22Rv1 (cell line): Measurements from ENCODE around the gene FADS3.

Experiments used
- ZFX ChIP-seq: fragments of 450-650 bp; IDR thresholded peaks from 2 replicates; pipeline ENCODE4 v1.6.1; 2017; ENCODE audit warnings: antibody characterized with exemption, borderline replicate concordance
- TF ChIP-seq, protein P1 (sequence below): fragments of 450-650 bp; IDR thresholded peaks from 2 replicates; pipeline ENCODE4 v1.5.1; 2017; ENCODE audit warnings: mild to moderate bottlenecking

- TF ChIP-seq, protein P1, sequence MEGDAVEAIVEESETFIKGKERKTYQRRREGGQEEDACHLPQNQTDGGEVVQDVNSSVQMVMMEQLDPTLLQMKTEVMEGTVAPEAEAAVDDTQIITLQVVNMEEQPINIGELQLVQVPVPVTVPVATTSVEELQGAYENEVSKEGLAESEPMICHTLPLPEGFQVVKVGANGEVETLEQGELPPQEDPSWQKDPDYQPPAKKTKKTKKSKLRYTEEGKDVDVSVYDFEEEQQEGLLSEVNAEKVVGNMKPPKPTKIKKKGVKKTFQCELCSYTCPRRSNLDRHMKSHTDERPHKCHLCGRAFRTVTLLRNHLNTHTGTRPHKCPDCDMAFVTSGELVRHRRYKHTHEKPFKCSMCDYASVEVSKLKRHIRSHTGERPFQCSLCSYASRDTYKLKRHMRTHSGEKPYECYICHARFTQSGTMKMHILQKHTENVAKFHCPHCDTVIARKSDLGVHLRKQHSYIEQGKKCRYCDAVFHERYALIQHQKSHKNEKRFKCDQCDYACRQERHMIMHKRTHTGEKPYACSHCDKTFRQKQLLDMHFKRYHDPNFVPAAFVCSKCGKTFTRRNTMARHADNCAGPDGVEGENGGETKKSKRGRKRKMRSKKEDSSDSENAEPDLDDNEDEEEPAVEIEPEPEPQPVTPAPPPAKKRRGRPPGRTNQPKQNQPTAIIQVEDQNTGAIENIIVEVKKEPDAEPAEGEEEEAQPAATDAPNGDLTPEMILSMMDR = no peak
- TF ChIP-seq ZFX = no peak
Observed at GRCh38 chr11:61918938-61919704, 27.8 kb upstream of the FADS3 start.
